Measurements from ENCODE around the gene CNNM4.

- no peak for TF ChIP-seq TSHZ2 (CRISPR knock-in tag; IDR thresholded peaks at IDR 0.05)
- TF ChIP-seq ISL1 (CRISPR knock-in tag; IDR thresholded peaks at IDR 0.05) = no peak
- TF ChIP-seq CREB5 (CRISPR knock-in tag; IDR thresholded peaks at IDR 0.05; ENCODE audit: low read depth) = no peak
- TF ChIP-seq RARB (CRISPR knock-in tag; IDR thresholded peaks at IDR 0.05) = no peak
- no peak for TF ChIP-seq CSRNP3 (CRISPR knock-in tag; IDR thresholded peaks at IDR 0.05)
- no peak for TF ChIP-seq ZC3H10 (CRISPR knock-in tag; IDR thresholded peaks at IDR 0.05)
- TF ChIP-seq GLIS3 (CRISPR knock-in tag; IDR thresholded peaks at IDR 0.05) = no peak
- TF ChIP-seq TCF4 (CRISPR knock-in tag; IDR thresholded peaks at IDR 0.05; ENCODE audit: borderline replicate concordance) = no peak
- TF ChIP-seq ZFP30 (CRISPR knock-in tag; IDR thresholded peaks at IDR 0.05) = no peak
- no peak for TF ChIP-seq PATZ1 (CRISPR knock-in tag; IDR thresholded peaks at IDR 0.05; ENCODE audit: borderline replicate concordance)
- no peak for TF ChIP-seq TOX (CRISPR knock-in tag; IDR thresholded peaks at IDR 0.05; ENCODE audit: borderline replicate concordance)
- no peak for TF ChIP-seq BACH2 (CRISPR knock-in tag; IDR thresholded peaks at IDR 0.05; ENCODE audit: borderline replicate concordance)
Measured at GRCh38 chr2:96737831-96738230, 22.9 kb upstream of the CNNM4 start.

Data from SK-N-SH treated with all-trans-retinoic acid at 6 μM for 48 hours (cell line).